ENCODE data around the gene HK1.
A peak's percentile ranks its signal among the peaks of the same experiment; 100 is the strongest.

HK1 gene

GRCh38 chr10:69401416-69401815 is 123.1 kb downstream of the HK1 start:
- CTCF ChIA-PET = interaction anchor here (2.2 kb wide), 1 partner anchor 9 kb away, joined by 6 read pairs; no protein-coding TSS in a partner anchor
- DNase-seq = no peak
- Mint-ChIP-seq H3K4me1 (peaks cover 3% of the 10 kb centered on the region), H3K9me3 (no peaks in the 10 kb centered on the region), H3K27ac (no peak overlapping the region), H3K36me3 (peaks cover 54% of the 10 kb centered on the region), H3K27me3 (no peaks in the 10 kb centered on the region), H3K4me3 (no peak overlapping the region)

- no peaks in the 10 kb centered on the region for H3K9me3 Mint-ChIP-seq
- H3K36me3 Mint-ChIP-seq = peaks cover 48% of the 10 kb centered on the region
- H3K4me1 Mint-ChIP-seq = peaks cover 6% of the 10 kb centered on the region
- H3K27me3 Mint-ChIP-seq = peaks cover 2% of the 10 kb centered on the region
- no peak overlapping the region for H3K4me3 Mint-ChIP-seq
- no peak for DNase-seq
- no peak overlapping the region for H3K27ac Mint-ChIP-seq
- CTCF ChIA-PET = interaction anchor here (2.2 kb wide), 1 partner anchor 10 kb away, joined by 6 read pairs; no protein-coding TSS in a partner anchor
These were observed 124.1 kb downstream of the HK1 start for GRCh38 chr10:69402386-69402785.

GRCh38 chr10:69403066-69403465 is 124.8 kb downstream of the HK1 start:
- CTCF ChIA-PET = interaction anchor here (2.2 kb wide), 1 partner anchor 10 kb away, joined by 6 read pairs; no protein-coding TSS in a partner anchor
- Mint-ChIP-seq H3K27ac (no peak overlapping the region), H3K9me3 (no peaks in the 10 kb centered on the region), H3K4me3 (no peak overlapping the region), H3K27me3 (peaks cover 3% of the 10 kb centered on the region), H3K4me1 (peaks cover 9% of the 10 kb centered on the region), H3K36me3 (peaks cover 47% of the 10 kb centered on the region)
- DNase-seq = no peak

GRCh38 chr10:69403519-69403918 is 125.2 kb downstream of the HK1 start:
- Mint-ChIP-seq H3K4me3 (no peak overlapping the region), H3K9me3 (no peaks in the 10 kb centered on the region), H3K36me3 (peaks cover 44% of the 10 kb centered on the region), H3K27ac (no peak overlapping the region), H3K27me3 (peaks cover 3% of the 10 kb centered on the region), H3K4me1 (peaks cover 14% of the 10 kb centered on the region)
- CTCF ChIA-PET = interaction anchor here (0.7 kb wide), 1 partner anchor 102 kb away, joined by 3 read pairs; no protein-coding TSS in a partner anchor
- no peak for DNase-seq

- CTCF ChIA-PET = interaction anchor here (4.0 to 4.1 kb wide), 2 partner anchors 103 to 166 kb away, joined by 25 to 40 read pairs; no protein-coding TSS in a partner anchor
- Mint-ChIP-seq H3K27me3 (peaks cover 3% of the 10 kb centered on the region), H3K27ac (no peak overlapping the region), H3K4me3 (no peak overlapping the region), H3K36me3 (peaks cover 38% of the 10 kb centered on the region), H3K9me3 (no peaks in the 10 kb centered on the region), H3K4me1 (peaks cover 23% of the 10 kb centered on the region)
- no peak for DNase-seq
These were observed 126.5 kb downstream of the HK1 start for GRCh38 chr10:69404786-69405185.

- Mint-ChIP-seq H3K4me1 (peaks cover 26% of the 10 kb centered on the region), H3K9me3 (no peaks in the 10 kb centered on the region), H3K27me3 (peaks cover 3% of the 10 kb centered on the region), H3K27ac (peak overlapping the region; percentile 37), H3K4me3 (no peak overlapping the region), H3K36me3 (peaks cover 34% of the 10 kb centered on the region)
- DNase-seq = no peak
- CTCF ChIA-PET = interaction anchor here (1.2 to 4.1 kb wide), 3 partner anchors 14 to 166 kb away, joined by 3 to 40 read pairs (median 25); no protein-coding TSS in a partner anchor
These were observed 126.9 kb downstream of the HK1 start for GRCh38 chr10:69405221-69405620.

- H3K36me3 Mint-ChIP-seq = peaks cover 23% of the 10 kb centered on the region
- CTCF ChIA-PET = interaction anchor here (1.1 to 4.1 kb wide), 7 partner anchors 13 to 234 kb away, joined by 3 to 40 read pairs (median 9); no protein-coding TSS in a partner anchor
- peaks cover 3% of the 10 kb centered on the region for H3K27me3 Mint-ChIP-seq
- no peak overlapping the region for H3K4me3 Mint-ChIP-seq
- DNase-seq = no peak
- no peaks in the 10 kb centered on the region for H3K9me3 Mint-ChIP-seq
- peaks cover 29% of the 10 kb centered on the region for H3K4me1 Mint-ChIP-seq
- H3K27ac Mint-ChIP-seq = peak overlapping the region; percentile 38
These were observed 128.1 kb downstream of the HK1 start for GRCh38 chr10:69406302-69406811.

GRCh38 chr10:69406816-69407580 is 128.7 kb downstream of the HK1 start:
- H3K9me3 Mint-ChIP-seq = no peaks in the 10 kb centered on the region
- H3K27ac Mint-ChIP-seq = peak overlapping the region; percentile 38
- no peak overlapping the region for H3K4me3 Mint-ChIP-seq

GRCh38 chr10:69407621-69408301 is 129.5 kb downstream of the HK1 start:
- H3K27ac Mint-ChIP-seq = peak overlapping the region; percentile 75
- H3K4me1 Mint-ChIP-seq = peaks cover 29% of the 10 kb centered on the region
- peak; percentile 34 for DNase-seq
- no peaks in the 10 kb centered on the region for H3K9me3 Mint-ChIP-seq
- H3K4me3 Mint-ChIP-seq = peak overlapping the region; percentile 23
- peaks cover 3% of the 10 kb centered on the region for H3K27me3 Mint-ChIP-seq
- CTCF ChIA-PET = interaction anchor here (0.7 to 4.1 kb wide), 17 partner anchors 10 to 294 kb away, joined by 3 to 40 read pairs (median 5); partner anchors contain the start of gene TSPAN15
- peaks cover 14% of the 10 kb centered on the region for H3K36me3 Mint-ChIP-seq

More at GRCh38 chr10:69406816-69407580, 128.7 kb downstream of the HK1 start:
- peaks cover 29% of the 10 kb centered on the region for H3K4me1 Mint-ChIP-seq
- peaks cover 3% of the 10 kb centered on the region for H3K27me3 Mint-ChIP-seq
- no peak for DNase-seq
- CTCF ChIA-PET = interaction anchor here (1.1 to 4.1 kb wide), 12 partner anchors 9 to 293 kb away, joined by 3 to 40 read pairs (median 8); partner anchors contain the start of gene TSPAN15
- peaks cover 18% of the 10 kb centered on the region for H3K36me3 Mint-ChIP-seq

GRCh38 chr10:69408318-69409175 is 130.3 kb downstream of the HK1 start:
- Mint-ChIP-seq H3K36me3 (peaks cover 10% of the 10 kb centered on the region), H3K4me1 (peaks cover 34% of the 10 kb centered on the region), H3K27ac (peak overlapping the region; percentile 91), H3K4me3 (peak overlapping the region; percentile 50), H3K9me3 (no peaks in the 10 kb centered on the region), H3K27me3 (peaks cover 3% of the 10 kb centered on the region)
- CTCF ChIA-PET = interaction anchor here (0.7 to 4.1 kb wide), 16 partner anchors 11 to 295 kb away, joined by 3 to 40 read pairs (median 6); partner anchors contain the start of gene TSPAN15
- peak; percentile 92 for DNase-seq

GRCh38 chr10:69409176-69409495 is 130.8 kb downstream of the HK1 start:
- Mint-ChIP-seq H3K27me3 (peaks cover 3% of the 10 kb centered on the region), H3K9me3 (no peaks in the 10 kb centered on the region), H3K4me3 (no peak overlapping the region), H3K4me1 (peaks cover 34% of the 10 kb centered on the region), H3K36me3 (peaks cover 5% of the 10 kb centered on the region), H3K27ac (peak overlapping the region; percentile 91)
- CTCF ChIA-PET = interaction anchor here (1.0 to 4.1 kb wide), 7 partner anchors 19 to 295 kb away, joined by 3 to 40 read pairs (median 3); no protein-coding TSS in a partner anchor
- DNase-seq = no peak

GRCh38 chr10:69409968-69410367 is 131.7 kb downstream of the HK1 start:
- CTCF ChIA-PET = interaction anchor here (0.9 kb wide), 1 partner anchor 13 kb away, joined by 3 read pairs; no protein-coding TSS in a partner anchor
- no peaks in the 10 kb centered on the region for H3K36me3 Mint-ChIP-seq
- peaks cover 4% of the 10 kb centered on the region for H3K27me3 Mint-ChIP-seq
- H3K9me3 Mint-ChIP-seq = no peaks in the 10 kb centered on the region
- H3K4me1 Mint-ChIP-seq = peaks cover 34% of the 10 kb centered on the region
- no peak for DNase-seq
- H3K4me3 Mint-ChIP-seq = no peak overlapping the region
- no peak overlapping the region for H3K27ac Mint-ChIP-seq

- Mint-ChIP-seq H3K36me3 (no peaks in the 10 kb centered on the region), H3K27me3 (peaks cover 7% of the 10 kb centered on the region), H3K27ac (no peak overlapping the region), H3K9me3 (no peaks in the 10 kb centered on the region), H3K4me1 (peaks cover 34% of the 10 kb centered on the region), H3K4me3 (no peak overlapping the region)
- CTCF ChIA-PET = interaction anchor here (0.9 kb wide), 1 partner anchor 13 kb away, joined by 3 read pairs; no protein-coding TSS in a partner anchor
- no peak for DNase-seq
These were observed 132.2 kb downstream of the HK1 start for GRCh38 chr10:69410487-69410886.
